OCI-LY1 (cell line): ENCODE results near the gene TBC1D9B.
"Not testable (repeated sequence)": the region's sequence is repeated elsewhere in the genome, so short reads cannot be mapped to it uniquely, and the experiment has no call there.

ENCODE experiments used
- H2AFZ ChIP-seq: fragments of 200-600 bp; sonication (generic), shearing (Covaris generic); 2 replicates; pipeline ENCODE4 v1.6.0; 2014; ENCODE audit warnings: antibody characterized with exemption, mild to moderate bottlenecking, low read length
- H3F3A ChIP-seq: fragments of 200-600 bp; sonication (generic), shearing (Covaris generic); 2 replicates; pipeline ENCODE4 v1.6.0; 2014; ENCODE audit warnings: mild to moderate bottlenecking, antibody characterized with exemption, low read length, moderate library complexity; ENCODE audit not compliant: insufficient read depth
- H3K27ac ChIP-seq: fragments of 200-600 bp; sonication (generic); 2 replicates; pipeline ENCODE4 v1.5.1; 2014; ENCODE audit warnings: low read length, mixed run types, mild to moderate bottlenecking, low read depth; ENCODE audit not compliant: poor library complexity, severe bottlenecking
- H3K27me3 ChIP-seq: fragments of 200-600 bp; sonication (generic); 2 replicates; pipeline ENCODE4 v1.6.0; 2014; ENCODE audit warnings: antibody characterized with exemption, mild to moderate bottlenecking, low read length, moderate library complexity; ENCODE audit not compliant: insufficient read depth
- H3K36me3 ChIP-seq: fragments of 200-600 bp; sonication (generic); 2 replicates; pipeline ENCODE4 v1.6.1; 2014; ENCODE audit warnings: mild to moderate bottlenecking, antibody characterized with exemption, low read length, moderate library complexity, mixed read lengths; ENCODE audit not compliant: insufficient read depth
- H3K4me1 ChIP-seq: fragments of 200-600 bp; sonication (generic); 2 replicates; pipeline ENCODE4 v1.5.1; 2014; ENCODE audit warnings: mild to moderate bottlenecking, low read length, moderate library complexity; ENCODE audit not compliant: insufficient read depth, severe bottlenecking
- H3K4me2 ChIP-seq: fragments of 200-600 bp; sonication (generic), shearing (Covaris generic); 2 replicates; pipeline ENCODE4 v1.6.1; 2014; ENCODE audit warnings: low read length
- H3K4me3 ChIP-seq: fragments of 200-600 bp; sonication (generic); 2 replicates; pipeline ENCODE4 v1.5.1; 2014; ENCODE audit warnings: low read length, low read depth, mild to moderate bottlenecking, mixed read lengths; ENCODE audit not compliant: poor library complexity, severe bottlenecking
- H3K79me2 ChIP-seq: fragments of 200-600 bp; shearing (Covaris generic); 2 replicates; pipeline ENCODE4 v1.6.1; 2016; ENCODE audit warnings: mixed run types, low read length, mixed read lengths; ENCODE audit not compliant: insufficient read depth
- H3K9ac ChIP-seq: fragments of 200-600 bp; sonication (generic), shearing (Covaris generic); 2 replicates; pipeline ENCODE4 v1.6.1; 2014; ENCODE audit warnings: mild to moderate bottlenecking, low read length, mixed read lengths
- H3K9me2 ChIP-seq: fragments of 200-600 bp; sonication (generic), shearing (Covaris generic); 2 replicates; pipeline ENCODE4 v1.6.1; 2014; ENCODE audit warnings: low read depth, mild to moderate bottlenecking, low read length, mixed read lengths
- H3K9me3 ChIP-seq: fragments of 200-600 bp; shearing (Covaris generic); 2 replicates; pipeline ENCODE4 v1.6.1; 2014; ENCODE audit warnings: low read length, mixed read lengths
- H4K20me1 ChIP-seq: fragments of 200-600 bp; sonication (generic), shearing (Covaris generic); 2 replicates; pipeline ENCODE4 v1.6.0; 2016; ENCODE audit warnings: mild to moderate bottlenecking, low read length; ENCODE audit not compliant: insufficient read depth
- EZH2 ChIP-seq: fragments of 200-600 bp; sonication (generic), shearing (Covaris generic); IDR thresholded peaks from 2 replicates; pipeline ENCODE4 v1.8.0; 2017; ENCODE audit warnings: borderline replicate concordance, mixed run types, mild to moderate bottlenecking, antibody characterized with exemption, low read length, moderate library complexity, mixed read lengths
- TF ChIP-seq, protein P1 (sequence below): fragments of 200-600 bp; sonication (generic), shearing (Covaris generic); IDR thresholded peaks from 2 replicates; pipeline ENCODE4 v1.5.1; 2017; ENCODE audit warnings: mild to moderate bottlenecking, antibody characterized with exemption, low read length, moderate library complexity, mixed read lengths

Gene TBC1D9B

DNA sequence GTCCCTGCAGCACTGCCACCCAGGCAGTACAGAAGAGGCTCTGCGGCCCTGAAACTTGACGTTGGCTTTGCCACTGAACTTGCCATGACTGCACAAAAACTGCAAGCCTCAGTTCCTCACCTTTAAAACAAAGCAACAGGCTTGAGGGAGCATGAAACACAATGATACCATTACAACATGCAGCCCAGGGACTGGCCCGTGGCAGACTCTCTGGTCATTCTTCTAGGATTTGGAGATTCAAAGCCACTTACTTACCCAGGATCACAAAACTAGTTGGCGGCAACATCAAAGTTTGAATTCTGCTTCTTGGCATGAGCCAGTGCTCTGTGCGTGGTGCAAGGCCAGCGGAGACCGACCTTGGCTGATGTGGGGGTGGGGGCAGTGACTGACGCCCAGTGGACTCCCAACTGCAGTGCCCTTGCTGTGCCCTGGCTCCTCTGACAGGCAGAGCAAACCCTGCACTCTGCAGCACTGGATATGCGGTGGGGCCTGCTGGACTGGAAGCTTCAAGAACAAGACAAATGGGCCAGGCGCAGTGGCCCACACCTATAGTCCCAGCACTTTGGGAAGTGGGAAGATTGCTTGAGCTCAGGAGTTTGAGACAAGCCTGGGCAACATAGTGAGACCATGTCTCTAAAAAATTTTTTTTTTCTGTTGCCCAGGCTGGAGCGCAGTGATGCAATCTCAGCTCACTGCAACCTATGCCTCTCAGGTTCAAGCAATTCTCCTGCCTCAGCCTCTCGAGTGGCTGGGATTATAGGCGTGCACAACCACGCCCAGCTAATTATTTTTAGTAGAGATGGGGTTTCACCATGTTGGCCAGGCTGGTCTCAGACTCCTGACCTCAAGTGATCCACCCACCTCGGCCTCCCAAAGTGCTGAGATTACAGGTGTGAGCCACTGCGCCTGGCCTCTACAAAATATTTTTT lies 68.1 kb downstream of the TBC1D9B start:
- Histone ChIP-seq H3K9me2 (no peaks in the 10 kb centered on the region), H3K4me2 (no peak overlapping the region), H3K27me3 (no peaks in the 10 kb centered on the region), H3K9me3 (no peaks in the 10 kb centered on the region), H3K4me3 (no peak overlapping the region), H4K20me1 (no peaks in the 10 kb centered on the region), H3K27ac (no peak overlapping the region), H3K4me1 (no peaks in the 10 kb centered on the region), H3F3A (no peaks in the 10 kb centered on the region), H3K36me3 (peaks cover 62% of the 10 kb centered on the region), H3K9ac (no peak overlapping the region), H3K79me2 (no peaks in the 10 kb centered on the region), H2AFZ (no peak overlapping the region)
- TF ChIP-seq EZH2, result no peak

DNA sequence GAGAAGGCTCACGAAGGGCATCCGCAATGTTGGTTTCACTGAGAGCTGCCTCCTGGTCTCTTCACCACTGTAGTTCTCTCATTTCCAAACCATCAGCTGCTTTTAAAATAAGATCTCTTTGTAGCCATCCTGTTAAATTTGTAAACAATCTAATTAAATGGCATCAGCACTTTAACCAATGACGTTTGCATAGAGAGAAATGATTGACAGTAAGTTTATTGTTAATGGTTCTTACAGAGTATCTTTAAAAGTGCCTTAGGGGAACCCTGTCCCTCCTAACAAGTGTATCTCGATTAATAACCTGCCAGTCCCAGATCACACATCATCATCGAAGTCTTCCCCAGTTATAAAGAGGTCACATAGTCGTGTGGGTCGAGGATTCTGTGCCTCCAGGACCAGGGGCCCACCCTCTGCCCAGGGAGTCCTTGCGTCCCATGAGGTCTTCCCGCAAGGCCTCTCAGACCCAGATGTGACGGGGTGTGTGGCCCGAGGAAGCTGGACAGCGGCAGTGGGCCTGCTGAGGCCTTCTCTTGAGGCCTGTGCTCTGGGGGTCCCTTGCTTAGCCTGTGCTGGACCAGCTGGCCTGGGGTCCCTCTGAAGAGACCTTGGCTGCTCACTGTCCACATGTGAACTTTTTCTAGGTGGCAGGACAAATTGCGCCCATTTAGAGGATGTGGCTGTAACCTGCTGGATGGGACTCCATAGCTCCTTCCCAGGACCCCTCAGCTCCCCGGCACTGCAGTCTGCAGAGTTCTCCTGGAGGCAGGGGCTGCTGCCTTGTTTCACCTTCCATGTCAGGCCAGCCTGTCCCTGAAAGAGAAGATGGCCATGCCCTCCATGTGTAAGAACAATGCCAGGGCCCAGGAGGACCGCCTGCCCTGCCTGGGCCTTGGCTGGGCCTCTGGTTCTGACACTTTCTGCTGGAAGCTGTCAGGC lies 70.4 kb downstream of the TBC1D9B start:
- H2AFZ ChIP-seq, result no peak overlapping the region
- TF ChIP-seq EZH2, result no peak
- TF ChIP-seq, protein P1, sequence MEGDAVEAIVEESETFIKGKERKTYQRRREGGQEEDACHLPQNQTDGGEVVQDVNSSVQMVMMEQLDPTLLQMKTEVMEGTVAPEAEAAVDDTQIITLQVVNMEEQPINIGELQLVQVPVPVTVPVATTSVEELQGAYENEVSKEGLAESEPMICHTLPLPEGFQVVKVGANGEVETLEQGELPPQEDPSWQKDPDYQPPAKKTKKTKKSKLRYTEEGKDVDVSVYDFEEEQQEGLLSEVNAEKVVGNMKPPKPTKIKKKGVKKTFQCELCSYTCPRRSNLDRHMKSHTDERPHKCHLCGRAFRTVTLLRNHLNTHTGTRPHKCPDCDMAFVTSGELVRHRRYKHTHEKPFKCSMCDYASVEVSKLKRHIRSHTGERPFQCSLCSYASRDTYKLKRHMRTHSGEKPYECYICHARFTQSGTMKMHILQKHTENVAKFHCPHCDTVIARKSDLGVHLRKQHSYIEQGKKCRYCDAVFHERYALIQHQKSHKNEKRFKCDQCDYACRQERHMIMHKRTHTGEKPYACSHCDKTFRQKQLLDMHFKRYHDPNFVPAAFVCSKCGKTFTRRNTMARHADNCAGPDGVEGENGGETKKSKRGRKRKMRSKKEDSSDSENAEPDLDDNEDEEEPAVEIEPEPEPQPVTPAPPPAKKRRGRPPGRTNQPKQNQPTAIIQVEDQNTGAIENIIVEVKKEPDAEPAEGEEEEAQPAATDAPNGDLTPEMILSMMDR, result no peak
- no peaks in the 10 kb centered on the region for H3K9me3 ChIP-seq
- no peak overlapping the region for H3K4me2 ChIP-seq
- no peak overlapping the region for H3K9ac ChIP-seq
- no peaks in the 10 kb centered on the region for H3K9me2 ChIP-seq
- H3K4me3 ChIP-seq, result no peak overlapping the region
- H3F3A ChIP-seq, result no peaks in the 10 kb centered on the region
- no peaks in the 10 kb centered on the region for H3K4me1 ChIP-seq
- no peaks in the 10 kb centered on the region for H3K79me2 ChIP-seq
- H3K36me3 ChIP-seq, result peaks cover 67% of the 10 kb centered on the region
- no peak overlapping the region for H3K27ac ChIP-seq
- H4K20me1 ChIP-seq, result no peaks in the 10 kb centered on the region
- no peaks in the 10 kb centered on the region for H3K27me3 ChIP-seq

DNA sequence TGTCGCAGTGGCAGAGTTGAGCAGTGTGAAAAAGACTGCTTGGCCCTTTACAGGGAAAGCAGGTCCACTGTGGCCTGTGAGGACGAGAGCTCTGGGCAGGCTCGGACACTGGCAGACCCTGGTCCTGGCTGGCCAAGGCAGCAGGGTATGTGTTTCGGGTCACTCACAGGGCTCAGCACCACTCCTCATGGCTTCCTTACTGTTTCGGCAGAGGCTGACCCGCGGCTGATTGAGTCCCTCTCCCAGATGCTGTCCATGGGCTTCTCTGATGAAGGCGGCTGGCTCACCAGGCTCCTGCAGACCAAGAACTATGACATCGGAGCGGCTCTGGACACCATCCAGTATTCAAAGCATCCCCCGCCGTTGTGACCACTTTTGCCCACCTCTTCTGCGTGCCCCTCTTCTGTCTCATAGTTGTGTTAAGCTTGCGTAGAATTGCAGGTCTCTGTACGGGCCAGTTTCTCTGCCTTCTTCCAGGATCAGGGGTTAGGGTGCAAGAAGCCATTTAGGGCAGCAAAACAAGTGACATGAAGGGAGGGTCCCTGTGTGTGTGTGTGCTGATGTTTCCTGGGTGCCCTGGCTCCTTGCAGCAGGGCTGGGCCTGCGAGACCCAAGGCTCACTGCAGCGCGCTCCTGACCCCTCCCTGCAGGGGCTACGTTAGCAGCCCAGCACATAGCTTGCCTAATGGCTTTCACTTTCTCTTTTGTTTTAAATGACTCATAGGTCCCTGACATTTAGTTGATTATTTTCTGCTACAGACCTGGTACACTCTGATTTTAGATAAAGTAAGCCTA lies 71.3 kb downstream of the TBC1D9B start:
- Histone ChIP-seq H4K20me1 (no peaks in the 10 kb centered on the region), H3K27me3 (no peaks in the 10 kb centered on the region), H3K4me2 (no peak overlapping the region), H3K36me3 (peaks cover 72% of the 10 kb centered on the region), H3K4me3 (no peak overlapping the region), H3F3A (no peaks in the 10 kb centered on the region), H3K9me3 (no peaks in the 10 kb centered on the region), H3K9me2 (no peaks in the 10 kb centered on the region), H3K9ac (no peak overlapping the region), H3K79me2 (no peaks in the 10 kb centered on the region), H3K4me1 (no peaks in the 10 kb centered on the region), H2AFZ (no peak overlapping the region), H3K27ac (no peak overlapping the region)
- no peak for TF ChIP-seq EZH2
- TF ChIP-seq, protein P1, result no peak

DNA sequence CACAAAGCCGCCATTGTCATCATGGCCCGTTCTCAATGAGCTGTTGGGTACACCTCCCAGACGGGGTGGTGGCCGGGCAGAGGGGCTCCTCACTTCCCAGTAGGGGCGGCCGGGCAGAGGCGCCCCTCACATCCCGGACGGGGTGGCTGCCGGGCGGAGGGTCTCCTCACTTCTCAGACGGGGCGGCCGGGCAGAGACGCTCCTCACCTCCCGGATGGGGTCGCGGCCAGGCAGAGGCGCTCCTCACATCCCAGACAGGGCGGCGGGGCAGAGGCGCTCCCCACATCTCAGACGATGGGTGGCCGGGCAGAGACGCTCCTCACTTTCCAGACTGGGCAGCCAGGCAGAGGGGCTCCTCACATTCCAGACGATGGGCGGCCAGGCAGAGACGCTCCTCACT lies 72.8 kb downstream of the TBC1D9B start:
- not testable (repeated sequence) for H3K9me2 ChIP-seq, H3F3A ChIP-seq, H3K4me1 ChIP-seq, H3K9ac ChIP-seq, H2AFZ ChIP-seq, H3K4me2 ChIP-seq, H3K27ac ChIP-seq, H3K27me3 ChIP-seq, H3K4me3 ChIP-seq, H3K9me3 ChIP-seq, H4K20me1 ChIP-seq, H3K79me2 ChIP-seq
- peaks cover 81% of the 10 kb centered on the region for H3K36me3 ChIP-seq
